H1 (cell line): Measurements from ENCODE around the gene STX2. TPM values are rescaled to one million over a fixed set of nuclear protein-coding genes. Genes with fewer than 3 reads are reported as not detected.

Experiments
- CTCF ChIA-PET: fragments of 300-600 bp; sonication (Branson Sonifier 250); formaldehyde crosslinking; loops from one replicate; lab custom pipeline; 2021; ENCODE audit not compliant: partially characterized antibody; lab: Charles Lee
- POLR2A ChIA-PET: fragments of 300-600 bp; sonication (Branson Sonifier 250); formaldehyde crosslinking; loops from one replicate; lab custom pipeline; 2021; ENCODE audit warnings: inconsistent platforms; ENCODE audit not compliant: partially characterized antibody; lab: Charles Lee
- DNase-seq, 2 experiments: peaks; one replicate each; pipeline versions ENCODE4 v3.0.0 to v3.0.0-alpha.2; 2010 to 2022; ENCODE audit warnings: low spot score in 2 of 2, low read depth in 1 of 2, mixed read lengths in 1 of 2
- FAIRE-seq: peaks from 2 replicates; lab custom pipeline; 2011; peaks lifted over from hg19 to GRCh38; lab: Jason Lieb, UNC
- H2AFZ ChIP-seq: 2 replicates; pipeline ENCODE4 v1.8.1; 2012; ENCODE audit warnings: low read length, inconsistent platforms
- H2AK5ac ChIP-seq: 2 replicates; pipeline ENCODE4 v1.6.1; 2013; ENCODE audit warnings: low read depth, low read length
- H2BK120ac ChIP-seq: replicated peaks from 2 replicates; pipeline ENCODE3; 2013; ENCODE audit warnings: low read depth, low read length, inconsistent platforms
- H2BK12ac ChIP-seq: 2 replicates; pipeline ENCODE4 v1.6.1; 2013; ENCODE audit warnings: low read depth, low read length
- H2BK15ac ChIP-seq: 2 replicates; pipeline ENCODE4 v1.6.1; 2013; ENCODE audit warnings: low read length
- H2BK20ac ChIP-seq: 2 replicates; pipeline ENCODE4 v1.6.1; 2013; ENCODE audit warnings: low read length
- H2BK5ac ChIP-seq: 2 replicates; pipeline ENCODE4 v1.6.1; 2013; ENCODE audit warnings: low read depth, low read length
- H3K14ac ChIP-seq: 2 replicates; pipeline ENCODE4 v1.6.1; 2013; ENCODE audit warnings: inconsistent platforms; ENCODE audit not compliant: insufficient read length
- H3K18ac ChIP-seq: 2 replicates; pipeline ENCODE4 v1.6.1; 2013; ENCODE audit warnings: low read length; ENCODE audit errors: extremely low read depth
- H3K23ac ChIP-seq: 2 replicates; pipeline ENCODE4 v1.6.1; 2013; ENCODE audit warnings: inconsistent platforms; ENCODE audit not compliant: insufficient read length
- H3K23me2 ChIP-seq: 2 replicates; pipeline ENCODE4 v1.6.1; 2013; ENCODE audit warnings: low read depth, low read length
- H3K27ac ChIP-seq: 2 replicates; pipeline ENCODE4 v1.6.1; 2011; ENCODE audit warnings: low read depth, low read length, inconsistent platforms
- H3K27me3 ChIP-seq, 4 experiments: replicated peaks in 1 of 4; 1 replicate in 1 of 4; 2 replicates in 3 of 4; pipeline versions ENCODE4 v1.6.1 to v1.8.1; 2011 to 2013; ENCODE audit warnings: low read length in 3 of 4, mild to moderate bottlenecking in 3 of 4, inconsistent platforms in 2 of 4, mixed read lengths in 2 of 4, moderate library complexity in 1 of 4; ENCODE audit not compliant: control insufficient read depth in 3 of 4, insufficient read depth in 3 of 4; ENCODE audit errors: extremely low read depth in 1 of 4
- H3K36me3 ChIP-seq, 4 experiments: 2 replicates each; pipeline versions ENCODE4 v1.6.1 to v1.8.1; 2011 to 2013; ENCODE audit warnings: mild to moderate bottlenecking in 4 of 4, low read length in 3 of 4, moderate library complexity in 2 of 4, control low read depth in 1 of 4, inconsistent platforms in 1 of 4; ENCODE audit not compliant: insufficient read depth in 4 of 4, control insufficient read depth in 2 of 4
- H3K4ac ChIP-seq: replicated peaks from 2 replicates; pipeline ENCODE3; 2013; ENCODE audit warnings: low read length, low read depth, mixed read lengths, inconsistent platforms; ENCODE audit not compliant: insufficient read length
- H3K4me1 ChIP-seq, 4 experiments: replicated peaks in 1 of 4; 1 replicate in 1 of 4; 2 replicates in 3 of 4; pipeline versions ENCODE4 v1.6.1 to v1.8.1; 2011 to 2013; ENCODE audit warnings: low read length in 3 of 4, inconsistent platforms in 2 of 4, mixed read lengths in 1 of 4; ENCODE audit not compliant: insufficient read depth in 4 of 4, control insufficient read depth in 3 of 4
- H3K4me2 ChIP-seq, 2 experiments: 2 replicates each; pipeline versions ENCODE4 v1.6.1 to v1.8.1; 2011 to 2013; ENCODE audit warnings: low read depth in 2 of 2, low read length in 2 of 2, control low read depth in 1 of 2, inconsistent platforms in 1 of 2, mild to moderate bottlenecking in 1 of 2; ENCODE audit not compliant: insufficient read depth in 1 of 2
- H3K4me3 ChIP-seq, 4 experiments: fragments of 200-600, 300-600 bp in 1 of 4; sonication (generic), shearing (Covaris generic), sonication (Bioruptor Twin) in 1 of 4; 2 replicates each; pipeline versions ENCODE4 v1.5.1 to v1.8.1; 2011 to 2016; ENCODE audit warnings: low read length in 4 of 4, low read depth in 3 of 4, control low read depth in 2 of 4, inconsistent platforms in 2 of 4, mild to moderate bottlenecking in 2 of 4, mixed read lengths in 1 of 4, moderate library complexity in 1 of 4; ENCODE audit not compliant: insufficient read depth in 2 of 4; ENCODE audit errors: extremely low read depth in 1 of 4
- H3K56ac ChIP-seq: replicated peaks from 2 replicates; pipeline ENCODE3; 2013; ENCODE audit warnings: low read depth, mild to moderate bottlenecking, mixed read lengths, low read length, inconsistent platforms; ENCODE audit not compliant: insufficient read length
- H3K79me1 ChIP-seq: 2 replicates; pipeline ENCODE4 v1.6.1; 2013; ENCODE audit warnings: low read depth, low read length, control low read depth
- H3K79me2 ChIP-seq, 2 experiments: 2 replicates each; pipeline versions ENCODE4 v1.6.1 to v1.8.1; 2012 to 2013; ENCODE audit warnings: low read length in 2 of 2, mild to moderate bottlenecking in 2 of 2, inconsistent platforms in 1 of 2; ENCODE audit not compliant: insufficient read depth in 2 of 2, control insufficient read depth in 1 of 2
- H3K9ac ChIP-seq, 4 experiments: replicated peaks in 1 of 4; 1 replicate in 1 of 4; 2 replicates in 3 of 4; pipeline versions ENCODE4 v1.6.1 to v1.8.1; 2011 to 2013; ENCODE audit warnings: low read depth in 3 of 4, low read length in 3 of 4, control low read depth in 2 of 4, mild to moderate bottlenecking in 2 of 4, moderate library complexity in 2 of 4, inconsistent platforms in 1 of 4; ENCODE audit errors: extremely low read depth in 1 of 4
- H3K9me3 ChIP-seq, 2 experiments: 2 replicates each; pipeline versions ENCODE4 v1.6.1 to v1.8.1; 2012 to 2013; ENCODE audit warnings: mild to moderate bottlenecking in 2 of 2, moderate library complexity in 2 of 2, control low read depth in 1 of 2, inconsistent platforms in 1 of 2, low read depth in 1 of 2, low read length in 1 of 2, mixed read lengths in 1 of 2; ENCODE audit not compliant: insufficient read depth in 2 of 2
- H4K20me1 ChIP-seq, 2 experiments: replicated peaks in 1 of 2; 2 replicates each; pipeline versions ENCODE3 to v1.8.1; 2011 to 2013; ENCODE audit warnings: inconsistent platforms in 2 of 2, low read length in 2 of 2, mild to moderate bottlenecking in 1 of 2; ENCODE audit not compliant: insufficient read depth in 2 of 2, control insufficient read depth in 1 of 2
- H4K5ac ChIP-seq: 2 replicates; pipeline ENCODE4 v1.6.1; 2013; ENCODE audit warnings: low read length, low read depth, mixed read lengths, inconsistent platforms; ENCODE audit not compliant: insufficient read length
- H4K8ac ChIP-seq: 2 replicates; pipeline ENCODE4 v1.8.0; 2013; ENCODE audit warnings: mild to moderate bottlenecking, moderate library complexity, low read length, inconsistent platforms; ENCODE audit not compliant: insufficient read depth; ENCODE audit errors: extremely low read depth
- H4K91ac ChIP-seq: replicated peaks from 2 replicates; pipeline ENCODE3; 2013; ENCODE audit warnings: low read length, mixed read lengths, inconsistent platforms; ENCODE audit not compliant: insufficient read length
- ATF2 ChIP-seq: IDR thresholded peaks from 2 replicates; pipeline ENCODE4 v1.6.1; 2012; ENCODE audit warnings: low read length, inconsistent platforms
- POLR2A ChIP-seq, 2 experiments: IDR thresholded peaks; 1 replicate in 1 of 2; 2 replicates in 1 of 2; pipeline ENCODE4 v1.6.1; 2011; ENCODE audit warnings: low read depth in 2 of 2, low read length in 2 of 2, mild to moderate bottlenecking in 2 of 2; ENCODE audit errors: control extremely low read depth in 1 of 2
- POLR2AphosphoS5 ChIP-seq: IDR thresholded peaks from 2 replicates; pipeline ENCODE4 v1.6.1; 2011; ENCODE audit warnings: low read depth, low read length
- WGBS, 2 experiments: shearing (Covaris generic) in 1 of 2; methylation state at CpG; one replicate each; pipeline versions ENCODE4 v1.1.6 to v1.1.7; 2013 to 2015; ENCODE audit warnings: low lambda C conversion rate in 2 of 2, mixed read lengths in 2 of 2, inconsistent platforms in 1 of 2, low coverage in 1 of 2, missing lambda C conversion rate in 1 of 2; ENCODE audit not compliant: insufficient replicate concordance in 2 of 2, insufficient coverage in 1 of 2, insufficient read length in 1 of 2; ENCODE audit errors: extremely low coverage in 1 of 2, missing lambda C conversion rate in 1 of 2; 5-methylcytosine and 5-hydroxymethylcytosine counted together
- polyA plus RNA-seq, 7 experiments: library from polyadenylated mRNA; depleted of rRNA in 3 of 7; stranded (reverse) in 5 of 7; unstranded in 2 of 7; fragments of >200 nt in 5 of 7; fragments of 200-250 nt in 2 of 7; gene quantifications; 1 replicate in 5 of 7; 2 replicates in 1 of 7; 4 replicates in 1 of 7; pipeline versions ENCODE4 v1.2.1 to v1.2.3, GENCODE V29; 2011 to 2013; ENCODE audit warnings: missing spikeins in 2 of 7, mixed read lengths in 2 of 7
- total RNA-seq: library from RNA; stranded (reverse); fragmentation: NEBNext Ultra II Directional; extraction: Animal tissue kit (Norgen Biotek cat#: 25700); gene quantifications from 2 replicates; pipeline ENCODE4 v1.2.1, GENCODE V29; 2021

The STX2 gene
- total and polyA plus RNA-seq, 2 of the 8 experiments (the other 6 are each of a cell fraction or from before 2014, with no cell fraction given), result 20.0 to 26.3 TPM

- H3K9ac ChIP-seq, result no peak overlapping the region
- no peak overlapping the region for H3K4me3 ChIP-seq
- no peaks in the 10 kb centered on the region for H3K9me3 ChIP-seq
- H3K36me3 ChIP-seq, result peaks cover 27 to 53% (median 42%) of the 10 kb centered on the region in 4 experiments
- no peaks in the 10 kb centered on the region for H3K27me3 ChIP-seq
- H2AFZ ChIP-seq, result no peak overlapping the region
- ChIA-PET POLR2A (interaction anchor here (0.7 to 8.9 kb wide), 22 partner anchors 8 to 977 kb away, joined by 3 to 86 read pairs (median 7); no protein-coding TSS in a partner anchor), CTCF (interaction anchor here (1.2 to 2.2 kb wide), 3 partner anchors 13 to 50 kb away, joined by 4 to 9 read pairs (median 4); no protein-coding TSS in a partner anchor)
- H3K4me2 ChIP-seq, result no peak overlapping the region
- H3K14ac ChIP-seq, result no peak overlapping the region
- no peak overlapping the region for H2BK120ac ChIP-seq
- H3K23me2 ChIP-seq, result peaks cover 8% of the 10 kb centered on the region
- no peak overlapping the region for H3K4ac ChIP-seq
- H2AK5ac ChIP-seq, result no peak overlapping the region
- no peak overlapping the region for H2BK15ac ChIP-seq
- no peak overlapping the region for H3K18ac ChIP-seq
- H4K8ac ChIP-seq, result no peak overlapping the region
- DNase-seq, result no peak
- H3K4me1 ChIP-seq, result peaks cover 0 to 5% (median 3%) of the 10 kb centered on the region in 4 experiments; a peak in 4 of 7 replicates
- no peaks in the 10 kb centered on the region for H3K79me1 ChIP-seq
- no peak overlapping the region for H2BK20ac ChIP-seq
- no peak overlapping the region for H3K27ac ChIP-seq
- no peak for FAIRE-seq
- H4K91ac ChIP-seq, result no peak overlapping the region
- peaks cover 6 to 29% of the 10 kb centered on the region in 2 experiments for H3K79me2 ChIP-seq
- no peak for TF ChIP-seq ATF2
- peak in 1 of 2 experiments; percentile 22; a peak in 1 of 3 replicates for TF ChIP-seq POLR2A (IDR thresholded peaks at IDR 0.05; ENCODE audit: control extremely low read depth in 1 of 2, low read depth in 2 of 2, low read length in 2 of 2)
- 0 out of 2 replicates have a peak, but pooled peaks have one; percentile 48 for TF ChIP-seq POLR2AphosphoS5
- H3K56ac ChIP-seq, result no peak overlapping the region
- H3K23ac ChIP-seq, result no peak overlapping the region
- no peak overlapping the region for H2BK12ac ChIP-seq
- no peak overlapping the region for H2BK5ac ChIP-seq
- H4K20me1 ChIP-seq, result peaks cover 7 to 9% of the 10 kb centered on the region in 2 experiments
- 89% methylated on average over 3 of the region's 3 CpGs; no CpG with 5 or more reads in 1 of the 2 experiments for WGBS, 2 experiments
- no peak overlapping the region for H4K5ac ChIP-seq
Measured at GRCh38 chr12:130877333-130877732, 38.3 kb upstream of the STX2 start.
